Skin epidermis (tissue), 12 donors: Measurements from ENCODE around the gene ZSCAN5A.

Experiments used
- H3K27ac ChIP-seq, 21 experiments: fragments of 200-600 bp; sonication (generic) in 11 of 21; one replicate each; pipeline ENCODE4 v1.5.0; 2020; ENCODE audit warnings: mild to moderate bottlenecking in 3 of 21, inconsistent platforms in 2 of 21, moderate library complexity in 2 of 21
- H3K4me3 ChIP-seq, 7 experiments: fragments of 200-600 bp; sonication (generic) in 2 of 7; one replicate each; pipeline ENCODE4 v1.5.0; 2020; ENCODE audit warnings: inconsistent platforms in 2 of 7, mild to moderate bottlenecking in 2 of 7, moderate library complexity in 1 of 7

Gene ZSCAN5A

DNA sequence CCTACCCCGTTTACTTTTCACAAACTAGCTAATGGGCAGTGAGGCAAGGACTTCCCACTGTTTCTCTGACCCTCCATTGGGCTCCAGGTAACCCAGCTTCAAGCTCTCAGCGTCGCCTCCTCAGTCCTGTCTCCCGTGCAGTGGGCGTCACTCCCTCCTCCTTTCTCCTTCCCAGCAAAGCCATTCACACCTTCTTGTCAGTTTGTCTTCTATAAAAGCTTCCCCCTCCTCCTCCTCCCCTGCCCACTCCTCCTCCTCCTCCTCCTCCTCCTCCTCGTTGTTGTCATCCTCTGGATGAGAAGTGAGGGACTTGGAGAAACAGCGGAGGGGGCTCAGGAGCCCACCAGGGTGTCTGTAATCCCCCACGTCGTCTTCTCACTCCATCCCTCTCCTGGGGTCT is 140.6 kb downstream of the ZSCAN5A start:
- no peak overlapping the region for H3K27ac ChIP-seq
- H3K4me3 ChIP-seq, result no peak overlapping the region
